Measurements from ENCODE around the gene ABCC1.

GRCh38 chr16:16001596-16002255 lies 52.3 kb downstream of the ABCC1 start:
- TF ChIP-seq CTCF (IDR thresholded peaks at IDR 0.05; ENCODE audit: insufficient read depth, low read length, poor library complexity, severe bottlenecking): no peak
- TF ChIP-seq EZH2phosphoT487 (conservative IDR thresholded peaks at IDR 0.05; ENCODE audit: low read length): no peak

Data from SU-DHL-6 (cell line).